ENCODE results near the gene HNF1A. TPM values are rescaled to one million over a fixed set of nuclear protein-coding genes. Genes with fewer than 3 reads are reported as not detected.

Gene HNF1A
- total and polyA plus RNA-seq, 2 of the 13 experiments (the other 11 are each of a cell fraction or from before 2014, with no cell fraction given), result 13.4 to 34.7 TPM

GRCh38 chr12:121015825-121016766 is 37.8 kb downstream of the HNF1A start, which contains the start of gene C12orf43 (continued):
- TF ChIP-seq DZIP1 (CRISPR knock-in tag; IDR thresholded peaks at IDR 0.05) (no peak), MYPOP (CRISPR knock-in tag; IDR thresholded peaks at IDR 0.05) (no peak), NFKBIZ (CRISPR knock-in tag; IDR thresholded peaks at IDR 0.05) (0 out of 2 replicates have a peak, but pooled peaks have one; percentile 57), ZNF343 (CRISPR knock-in tag; IDR thresholded peaks at IDR 0.05) (no peak), ZKSCAN1 (IDR thresholded peaks at IDR 0.05; ENCODE audit: low read length) (no peak), ASH2L (IDR thresholded peaks at IDR 0.05; ENCODE audit: insufficient read length, low read depth, low read length) (peak; percentile 88), EP300 (IDR thresholded peaks at IDR 0.05; ENCODE audit: low read depth in 2 of 2, low read length in 2 of 2) (no peak), EP300 (CRISPR knock-in tag; IDR thresholded peaks at IDR 0.05; ENCODE audit: borderline replicate concordance) (no peak), RFX3 (CRISPR knock-in tag; IDR thresholded peaks at IDR 0.05) (no peak), RORA (CRISPR knock-in tag; IDR thresholded peaks at IDR 0.05) (no peak), AGO2 (optimal IDR thresholded peaks at IDR 0.05; ENCODE audit: low read depth, low read length) (no peak), TCF12 (IDR thresholded peaks at IDR 0.05) (no peak), TCF12 (CRISPR knock-in tag; IDR thresholded peaks at IDR 0.05) (no peak), NR0B2 (CRISPR knock-in tag; IDR thresholded peaks at IDR 0.05) (peak; percentile 89; the same call in 1 of the 2 replicates), ZNF17 (CRISPR knock-in tag; IDR thresholded peaks at IDR 0.05) (no peak), ZNF850 (CRISPR knock-in tag; conservative IDR thresholded peaks at IDR 0.05) (no peak), ISX (CRISPR knock-in tag; conservative IDR thresholded peaks at IDR 0.05) (no peak), BCL3 (CRISPR knock-in tag; IDR thresholded peaks at IDR 0.05) (no peak)

Measured in HepG2 (cell line).